Right kidney (tissue), 9 donors: Measurements from ENCODE around the gene FCN2.

Experiments used
- DNase-seq: peaks from one replicate; pipeline ENCODE4 v3.0.0-alpha.2; 2016
- long read RNA-seq, 8 donors: transcript quantifications; one replicate each; lab custom pipeline, GENCODE V29; 2026

FCN2 gene
- long read RNA-seq, donor 1, result 0 reads
- long read RNA-seq, donor 2, result 0 reads
- long read RNA-seq, donor 3, result 0 reads
- long read RNA-seq, donor 4, result 0 reads
- long read RNA-seq, donor 5, result 0 reads
- long read RNA-seq, donor 6, result 0 reads
- long read RNA-seq, donor 7, result 0 reads
- long read RNA-seq, donor 8, result 0 reads

GRCh38 chr9:134880484-134881312 lies at the start of gene FCN2:
Gene FCN2 (plus strand): TSS chr9:134880810. CDS start chr9:134880822, 12 bp downstream.
- DNase-seq, result no peak

DNA sequence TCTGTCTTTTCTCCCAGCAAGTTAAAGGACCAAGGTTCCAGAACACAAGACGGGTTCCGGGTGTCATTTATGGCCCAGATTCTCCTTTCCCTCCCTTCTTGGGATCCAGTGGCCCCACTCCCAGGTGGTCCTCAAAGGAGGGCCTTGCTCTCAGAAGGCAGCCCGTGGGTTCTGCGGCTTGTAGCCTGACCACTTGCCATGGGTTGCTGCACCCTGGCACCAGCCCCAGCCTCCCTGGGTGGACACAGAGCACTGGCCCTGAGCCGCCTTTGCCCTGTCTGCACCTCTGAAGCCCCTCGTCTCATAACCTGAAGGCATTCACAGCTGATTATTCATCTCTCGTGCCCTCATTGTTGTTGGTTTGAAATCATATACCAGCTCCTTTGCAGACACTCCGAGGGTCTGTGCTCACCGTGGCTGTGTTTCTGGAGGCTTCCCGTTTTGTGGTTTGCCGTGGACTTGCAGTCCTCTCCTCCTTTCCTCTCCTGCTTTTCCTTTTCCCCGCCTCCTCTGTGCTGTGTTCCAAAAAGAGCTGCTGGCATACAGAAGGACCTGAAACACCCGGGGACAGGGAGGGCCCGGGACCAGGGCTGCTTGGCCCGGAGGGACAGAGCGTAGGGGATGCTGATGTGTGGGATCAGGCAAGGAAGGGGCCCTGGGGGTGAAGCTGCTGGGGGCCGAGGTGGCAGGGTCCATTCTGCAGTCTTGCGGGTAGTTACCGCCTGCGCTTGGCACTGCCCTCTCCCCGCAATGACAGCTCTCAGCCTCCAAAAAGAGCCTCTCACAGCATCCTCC lies 49.5 kb upstream of the FCN2 start:
- DNase-seq, result no peak

DNA sequence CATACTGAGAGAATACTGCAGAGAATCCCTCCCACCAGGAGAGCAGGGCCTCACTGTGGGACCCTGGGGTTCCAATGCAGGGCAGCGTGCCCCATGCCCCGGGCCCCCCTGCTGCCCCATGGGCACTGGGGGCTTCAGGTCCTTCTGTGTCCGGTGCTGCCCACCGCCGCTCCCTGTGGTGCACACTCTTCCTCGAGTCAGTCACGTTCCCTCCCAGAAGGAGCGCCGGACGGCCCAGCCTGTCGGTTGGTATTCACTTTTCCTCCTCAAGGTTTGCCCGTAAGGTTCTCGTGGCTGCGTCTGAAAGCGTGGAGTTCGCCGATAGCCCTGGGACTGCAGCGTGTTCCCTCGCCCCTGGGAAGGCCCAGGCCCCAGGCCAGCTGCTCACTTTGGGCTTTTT lies 48.1 kb upstream of the FCN2 start:
- DNase-seq, result no peak

GRCh38 chr9:134833294-134833880 lies 47.2 kb upstream of the FCN2 start:
- DNase-seq, result no peak

DNA sequence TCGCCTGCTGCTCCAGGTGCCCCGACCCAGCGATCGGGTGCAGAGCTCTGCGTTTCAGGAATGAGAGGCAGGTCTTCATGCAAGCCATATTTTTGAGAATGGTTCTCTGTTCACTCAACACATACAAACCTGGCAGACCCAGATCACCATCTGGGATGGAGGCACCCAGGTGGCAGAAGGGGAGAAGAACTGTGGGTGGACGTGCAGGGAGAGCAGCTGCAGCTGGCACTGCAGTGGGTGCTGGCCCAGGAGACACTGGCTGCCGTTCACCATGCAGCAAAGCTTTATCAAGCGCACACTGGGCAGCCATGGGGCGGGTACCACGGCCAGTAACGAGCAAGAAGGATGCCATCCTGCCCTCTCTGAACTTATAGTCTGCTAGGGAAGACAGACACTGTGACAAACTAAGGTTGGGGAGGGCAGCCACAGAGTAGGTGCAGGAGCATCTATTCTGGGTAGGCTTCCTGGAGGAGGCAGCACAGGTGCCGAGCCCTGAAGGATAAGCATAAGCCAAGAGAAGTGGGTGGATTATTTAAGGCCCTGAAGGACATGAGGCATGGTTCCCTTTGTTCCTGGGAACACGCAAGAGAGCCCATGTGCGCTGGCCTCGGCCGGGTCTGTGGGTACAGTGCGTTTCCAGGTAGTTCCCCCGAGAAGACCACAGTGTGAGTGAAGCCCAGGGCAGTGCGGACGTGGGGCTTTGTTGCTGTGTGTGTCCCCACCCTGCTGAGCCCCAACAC lies 46.2 kb upstream of the FCN2 start:
- no peak for DNase-seq

DNA sequence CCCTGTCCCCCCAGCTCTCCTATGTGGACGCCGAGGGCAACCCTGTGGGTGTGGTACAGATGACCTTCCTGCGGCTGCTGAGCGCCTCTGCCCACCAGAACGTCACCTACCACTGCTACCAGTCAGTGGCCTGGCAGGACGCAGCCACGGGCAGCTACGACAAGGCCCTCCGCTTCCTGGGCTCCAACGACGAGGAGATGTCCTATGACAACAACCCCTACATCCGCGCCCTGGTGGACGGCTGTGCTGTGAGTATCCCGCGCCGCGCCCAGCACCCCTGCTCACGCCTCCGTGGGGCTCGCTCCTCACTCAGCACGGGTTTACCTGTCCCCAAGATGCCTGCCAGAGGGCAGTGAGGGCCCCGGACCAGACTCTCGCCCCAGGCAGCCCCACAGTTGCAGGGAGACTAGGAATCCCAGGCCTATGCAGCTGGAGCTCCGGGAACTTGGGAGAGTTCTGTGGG lies 45.6 kb upstream of the FCN2 start:
- DNase-seq, result no peak

GRCh38 chr9:134835448-134835847 lies 45.2 kb upstream of the FCN2 start:
- DNase-seq, result no peak

GRCh38 chr9:134835987-134836386 lies 44.6 kb upstream of the FCN2 start:
- DNase-seq, result no peak

DNA sequence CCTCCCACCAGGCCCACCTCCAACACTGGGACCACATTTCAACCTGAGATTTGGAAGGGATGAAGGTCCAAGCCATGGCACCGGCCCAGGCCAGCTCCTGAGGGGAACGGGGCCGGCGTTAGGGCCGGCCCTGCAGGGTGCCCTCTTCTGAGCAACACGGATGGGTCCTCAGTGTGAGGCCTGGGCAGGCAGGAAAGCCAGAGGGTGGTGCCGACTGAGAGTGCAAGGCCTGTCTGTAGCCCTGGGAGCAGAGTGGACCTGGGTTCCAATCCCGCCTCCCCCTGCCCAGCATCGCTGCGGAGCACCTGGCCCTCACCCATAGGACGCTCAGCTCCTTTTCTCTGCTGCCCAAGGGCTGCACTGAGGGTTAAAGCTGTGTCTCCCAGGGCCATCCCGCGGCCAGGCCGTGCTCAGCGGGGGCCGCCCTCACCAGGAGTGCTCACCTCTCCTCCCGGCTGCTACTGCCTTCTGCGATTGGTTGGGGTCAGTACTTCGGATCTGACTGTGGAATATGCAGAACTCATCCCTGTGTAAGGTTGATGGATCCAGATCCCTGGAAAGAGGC lies 44.1 kb upstream of the FCN2 start:
- no peak for DNase-seq

- no peak for DNase-seq
These were observed 43.1 kb upstream of the FCN2 start for GRCh38 chr9:134837529-134837928.

- no peak for DNase-seq
These were observed 41.8 kb upstream of the FCN2 start for GRCh38 chr9:134838651-134839454.

DNA sequence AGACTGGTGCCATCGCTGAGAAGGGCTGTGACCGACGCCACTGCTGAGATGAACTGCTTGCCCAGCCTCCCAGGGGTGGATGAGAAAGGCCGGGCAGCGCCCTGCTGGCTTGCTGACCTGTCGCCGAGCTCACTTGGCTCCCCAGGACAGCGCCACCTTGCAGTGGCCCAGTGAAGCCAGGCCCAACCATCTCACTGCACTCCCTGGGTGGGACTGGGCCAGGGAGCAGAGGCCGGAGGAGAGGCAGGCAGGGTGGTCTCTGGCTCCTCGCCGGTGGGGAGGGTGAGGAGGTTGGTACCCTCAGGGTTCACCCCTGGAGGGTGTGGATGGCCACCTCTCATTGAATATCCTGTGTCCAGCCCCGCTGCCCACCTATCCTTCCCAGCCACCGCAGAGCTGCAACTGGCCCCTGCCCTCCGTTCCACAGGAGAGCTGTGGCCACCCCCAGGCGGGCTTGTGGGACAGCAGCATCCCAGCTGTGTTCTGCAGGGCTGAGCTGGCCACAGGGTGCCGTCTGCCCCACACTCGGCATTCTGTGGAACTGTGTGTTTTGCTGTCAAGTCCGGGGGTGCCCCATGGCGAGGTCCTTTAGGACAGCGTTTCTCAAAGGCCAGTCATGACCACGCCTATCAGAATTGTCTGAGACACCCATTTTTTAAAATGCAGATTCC lies 41.0 kb upstream of the FCN2 start:
- no peak for DNase-seq

DNA sequence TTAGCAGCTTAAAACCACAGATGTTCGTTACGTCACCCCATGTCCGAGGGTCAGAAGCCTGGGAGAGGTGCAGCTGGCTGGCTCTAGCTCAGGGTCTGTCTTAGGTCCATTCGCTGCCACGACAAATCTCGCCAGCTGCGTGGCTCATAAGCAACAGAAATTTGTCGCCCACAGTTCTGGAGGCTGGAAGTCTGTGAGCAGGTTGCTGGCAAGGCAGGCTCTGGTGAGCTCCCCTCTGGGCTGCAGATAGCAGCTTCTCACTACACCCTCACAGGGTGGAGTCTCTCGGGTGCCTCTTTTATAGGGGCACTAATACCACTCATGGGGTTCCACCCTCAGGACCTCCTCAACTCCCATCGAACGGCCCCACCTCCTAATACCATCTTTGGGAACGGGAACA lies 40.1 kb upstream of the FCN2 start:
- no peak for DNase-seq

DNA sequence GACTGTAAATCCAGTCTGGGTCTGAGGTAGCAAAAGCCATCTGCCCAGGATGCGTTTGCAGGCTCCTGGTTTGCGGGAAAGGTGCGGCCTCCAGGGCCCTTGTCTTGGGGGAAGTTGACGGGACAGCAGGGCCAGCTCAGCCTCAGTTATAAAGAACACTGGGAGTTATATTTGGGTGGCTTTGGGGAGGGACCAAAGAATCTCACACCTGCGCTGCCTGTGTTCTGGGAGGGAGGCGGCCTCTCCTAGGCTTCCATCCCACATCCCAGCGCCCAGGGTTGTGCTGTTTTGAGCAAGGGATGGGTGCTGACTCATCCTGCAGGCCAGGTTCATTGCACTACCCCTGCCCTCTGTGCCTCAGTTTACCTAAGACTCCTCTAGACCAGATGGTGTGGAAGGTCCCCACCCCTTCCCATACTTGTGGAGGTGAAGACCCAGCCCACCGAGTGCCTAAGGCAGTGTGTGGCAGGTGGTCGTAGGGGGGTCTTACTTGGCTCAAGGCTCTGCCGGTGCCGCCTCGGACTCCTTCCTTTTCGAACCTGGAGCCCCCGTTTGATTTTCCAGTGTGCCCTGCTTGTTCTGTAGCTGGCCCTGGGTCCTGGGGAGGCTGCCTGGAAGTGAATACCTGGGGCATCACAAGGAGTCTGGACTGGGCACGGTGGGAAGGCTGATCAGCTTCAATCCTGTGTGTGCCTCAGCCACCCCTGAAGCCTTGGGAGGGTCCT lies 39.3 kb upstream of the FCN2 start:
- DNase-seq, result no peak

DNA sequence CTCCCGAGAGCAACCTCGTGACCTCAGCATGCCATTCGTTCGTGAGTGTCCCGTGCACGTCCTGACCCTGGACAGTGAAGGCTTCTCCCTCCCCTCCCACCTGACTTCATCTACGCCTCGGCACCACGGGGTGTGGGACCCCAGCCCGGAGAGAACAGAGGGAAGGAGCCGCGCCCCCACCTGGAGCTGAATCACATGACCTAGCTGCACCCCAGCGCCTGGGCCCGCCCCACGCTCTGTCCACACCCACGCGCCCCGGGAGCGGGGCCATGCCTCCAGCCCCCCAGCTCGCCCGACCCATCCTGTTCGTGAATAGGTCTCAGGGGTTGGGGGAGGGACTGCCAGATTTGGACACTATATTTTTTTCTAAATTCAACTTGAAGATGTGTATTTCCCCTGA lies 38.3 kb upstream of the FCN2 start:
- DNase-seq, result no peak

DNA sequence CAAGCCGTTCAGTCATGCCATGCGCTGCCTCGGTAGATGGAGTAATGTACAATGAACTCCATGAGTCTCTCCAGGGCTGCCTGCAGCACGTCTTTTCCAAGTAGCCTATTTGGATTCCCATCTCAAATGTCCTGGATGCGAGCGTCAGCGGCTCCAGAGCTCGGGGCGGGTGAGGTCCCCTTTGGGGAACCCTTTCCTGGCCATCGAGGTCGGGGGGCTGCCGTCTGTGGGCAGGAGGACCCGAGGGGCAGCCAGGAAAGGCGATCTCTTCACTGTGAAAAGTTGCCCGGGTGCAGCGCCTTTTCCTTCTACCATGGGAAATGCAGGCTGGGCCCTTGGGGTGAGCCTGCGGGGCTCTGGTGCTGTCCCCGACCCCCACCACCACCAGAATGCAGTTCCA lies 36.9 kb upstream of the FCN2 start:
- DNase-seq, result no peak

DNA sequence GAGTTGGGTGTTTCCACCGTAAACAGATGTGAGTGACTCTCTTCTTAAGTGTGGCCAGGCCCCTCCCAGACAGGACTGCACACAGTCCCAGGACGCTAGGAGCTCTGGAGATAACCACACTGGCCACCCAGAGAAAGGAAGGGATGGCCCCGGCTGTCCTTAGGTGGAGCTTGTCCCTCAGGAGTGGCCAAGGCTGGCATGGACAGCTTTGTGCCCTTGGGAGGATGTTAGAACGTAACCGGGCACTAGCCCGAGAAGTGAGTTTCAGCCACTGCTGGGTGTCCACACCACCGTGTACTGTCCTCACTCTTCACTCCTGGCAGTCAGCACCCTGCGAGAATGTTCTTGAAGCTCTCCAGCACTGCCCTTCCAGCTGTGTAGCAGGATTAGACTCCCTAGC lies 35.8 kb upstream of the FCN2 start:
- no peak for DNase-seq

- no peak for DNase-seq
These were observed 34.4 kb upstream of the FCN2 start for GRCh38 chr9:134846187-134846586.

GRCh38 chr9:134846699-134847098 lies 33.9 kb upstream of the FCN2 start:
- no peak for DNase-seq

DNA sequence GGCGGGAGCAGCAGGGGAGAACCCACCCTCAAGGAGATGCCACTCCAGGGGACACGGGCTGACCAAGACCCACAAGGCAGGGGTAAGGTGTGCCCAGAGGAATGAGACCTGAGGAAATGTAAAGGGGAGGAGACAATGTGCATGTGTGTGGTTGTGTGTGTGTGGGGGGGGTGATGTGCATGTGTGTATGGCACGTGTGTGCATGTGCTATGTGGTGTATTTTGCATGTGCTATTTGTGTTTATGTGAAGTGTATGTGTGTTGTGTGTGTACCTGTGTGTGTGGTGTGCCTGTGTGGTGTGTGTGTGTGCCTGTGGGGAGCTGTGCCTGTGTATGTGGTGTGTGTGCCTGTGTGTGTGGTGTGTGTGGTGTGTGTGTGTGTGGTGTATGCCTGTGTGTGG lies 33.5 kb upstream of the FCN2 start:
- DNase-seq, result no peak
